IMR-90 (cell line): ENCODE data around the gene IFNGR1.

ENCODE experiments used
- POLR2A ChIP-seq: IDR thresholded peaks from 2 replicates; pipeline ENCODE4 v1.6.1; 2012; ENCODE audit warnings: mild to moderate bottlenecking, low read depth, low read length
- SMC3 ChIP-seq: fragments of 150-350 bp; IDR thresholded peaks from 2 replicates; pipeline ENCODE4 v1.6.1; 2016; ENCODE audit warnings: low read depth, mild to moderate bottlenecking, antibody characterized with exemption, low read length, moderate library complexity
- TF ChIP-seq, protein P1 (sequence below): conservative IDR thresholded peaks from 2 replicates; pipeline ENCODE4 v1.5.1; 2012; ENCODE audit warnings: mild to moderate bottlenecking, low read depth, low read length, improper control_type of control experiment

- TF ChIP-seq, protein P1, sequence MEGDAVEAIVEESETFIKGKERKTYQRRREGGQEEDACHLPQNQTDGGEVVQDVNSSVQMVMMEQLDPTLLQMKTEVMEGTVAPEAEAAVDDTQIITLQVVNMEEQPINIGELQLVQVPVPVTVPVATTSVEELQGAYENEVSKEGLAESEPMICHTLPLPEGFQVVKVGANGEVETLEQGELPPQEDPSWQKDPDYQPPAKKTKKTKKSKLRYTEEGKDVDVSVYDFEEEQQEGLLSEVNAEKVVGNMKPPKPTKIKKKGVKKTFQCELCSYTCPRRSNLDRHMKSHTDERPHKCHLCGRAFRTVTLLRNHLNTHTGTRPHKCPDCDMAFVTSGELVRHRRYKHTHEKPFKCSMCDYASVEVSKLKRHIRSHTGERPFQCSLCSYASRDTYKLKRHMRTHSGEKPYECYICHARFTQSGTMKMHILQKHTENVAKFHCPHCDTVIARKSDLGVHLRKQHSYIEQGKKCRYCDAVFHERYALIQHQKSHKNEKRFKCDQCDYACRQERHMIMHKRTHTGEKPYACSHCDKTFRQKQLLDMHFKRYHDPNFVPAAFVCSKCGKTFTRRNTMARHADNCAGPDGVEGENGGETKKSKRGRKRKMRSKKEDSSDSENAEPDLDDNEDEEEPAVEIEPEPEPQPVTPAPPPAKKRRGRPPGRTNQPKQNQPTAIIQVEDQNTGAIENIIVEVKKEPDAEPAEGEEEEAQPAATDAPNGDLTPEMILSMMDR, result no peak
- no peak for TF ChIP-seq POLR2A
- TF ChIP-seq SMC3, result no peak
Observed at GRCh38 chr6:137191236-137191635, 27.9 kb downstream of the IFNGR1 start.
